Renal cortical epithelial cell (primary cell): ENCODE results near the gene TEAD1. TPM values are rescaled to one million over a fixed set of nuclear protein-coding genes. Genes with fewer than 3 reads are reported as not detected.

ENCODE experiments used
- DNase-seq: peaks from one replicate; pipeline ENCODE4 v3.0.0-alpha.2; 2011; ENCODE audit warnings: low read depth
- total RNA-seq: library from RNA; depleted of rRNA; stranded (reverse); fragments of >200 nt; gene quantifications from 2 replicates; pipeline ENCODE4 v1.2.3, GENCODE V29; 2014

Gene TEAD1
- total RNA-seq, 1 donor from 2014 or later, result 170 TPM

DNA sequence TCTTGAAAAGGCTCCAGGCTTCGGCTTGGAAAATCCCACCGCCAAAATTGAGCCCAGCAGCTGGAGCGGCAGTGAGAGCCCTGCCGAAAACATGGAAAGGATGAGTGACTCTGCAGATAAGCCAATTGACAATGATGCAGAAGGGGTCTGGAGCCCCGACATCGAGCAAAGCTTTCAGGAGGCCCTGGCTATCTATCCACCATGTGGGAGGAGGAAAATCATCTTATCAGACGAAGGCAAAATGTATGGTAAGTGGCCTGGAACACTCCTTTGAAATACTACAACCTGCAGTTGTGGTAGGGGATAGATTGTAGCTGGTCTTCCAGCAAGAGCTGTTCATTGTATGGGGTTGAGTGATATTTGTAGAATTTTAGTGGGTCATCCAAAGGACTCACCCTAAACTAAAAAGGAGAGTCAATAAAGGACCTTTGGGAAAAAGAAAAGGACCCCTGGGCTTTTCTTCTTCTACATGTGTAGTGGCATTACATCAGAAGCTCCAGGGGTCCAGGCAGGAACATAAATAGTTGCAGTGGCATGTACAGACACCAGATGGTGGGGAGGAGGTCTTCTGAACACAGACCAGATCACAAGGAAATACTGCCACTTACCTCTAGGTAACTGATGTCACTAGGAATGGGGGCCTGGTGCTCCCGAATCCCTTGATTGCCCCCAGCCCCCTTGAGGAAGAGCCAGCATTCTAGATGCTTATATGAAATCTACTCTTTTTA lies 90.1 kb downstream of the TEAD1 start:
- DNase-seq, result no peak

DNA sequence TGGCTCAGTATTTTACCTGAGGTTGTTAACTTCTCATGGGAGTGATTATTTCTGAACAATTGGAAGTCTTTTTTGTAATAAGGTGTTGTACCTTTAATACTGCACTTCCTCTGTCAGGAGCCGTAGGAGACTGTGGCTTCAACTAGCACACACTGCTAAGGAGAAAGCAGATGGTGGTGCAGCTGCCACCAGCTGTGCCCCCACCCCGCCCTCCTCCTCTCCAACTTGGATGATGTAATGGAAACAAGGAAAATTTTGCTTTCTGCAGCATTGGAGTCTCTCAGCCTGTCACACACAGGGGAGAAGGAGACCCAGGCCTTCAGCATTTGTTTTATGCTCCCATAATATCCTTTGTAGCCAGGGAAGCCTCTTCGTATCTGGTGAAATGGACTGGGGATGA lies 91.2 kb downstream of the TEAD1 start:
- no peak for DNase-seq

DNA sequence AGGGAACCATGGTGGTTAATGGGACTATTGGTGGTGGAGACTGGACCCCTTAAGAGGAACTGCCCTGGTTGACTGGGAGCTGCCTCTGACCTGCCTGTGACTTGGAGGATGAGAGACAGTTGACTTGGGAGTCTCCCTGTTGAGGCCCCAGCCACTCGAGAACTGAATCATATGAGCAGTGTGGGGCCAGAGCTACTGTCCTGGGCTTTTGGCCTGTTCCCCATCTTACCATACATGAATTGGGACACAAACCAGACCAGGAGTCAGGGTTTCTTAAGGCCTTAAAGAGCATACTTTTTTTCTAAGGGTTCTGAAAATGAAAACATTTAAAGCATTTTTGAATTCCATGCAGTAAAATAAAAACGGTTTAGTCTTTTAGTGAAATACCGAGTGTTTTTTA lies 92.8 kb downstream of the TEAD1 start:
- DNase-seq, result no peak

DNA sequence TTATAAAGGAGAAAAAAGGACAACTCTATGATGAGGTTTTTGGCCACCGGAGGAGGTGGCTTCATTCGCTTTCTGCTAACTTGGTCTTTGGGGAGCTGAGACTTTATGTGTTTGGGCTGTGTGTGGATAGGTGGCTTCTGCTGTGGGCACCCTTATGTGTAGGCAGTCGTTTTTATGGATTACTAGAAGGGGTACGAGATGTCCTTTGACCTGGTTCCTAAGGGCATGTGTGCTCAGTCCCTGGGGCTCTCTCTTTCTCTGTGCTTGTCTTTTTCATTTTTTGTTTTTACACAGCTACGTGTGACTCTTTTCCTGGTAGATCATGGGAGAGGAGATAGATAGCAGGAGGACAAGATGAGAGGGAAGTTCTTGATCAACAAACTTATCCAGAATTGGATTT lies 93.4 kb downstream of the TEAD1 start:
- no peak for DNase-seq

DNA sequence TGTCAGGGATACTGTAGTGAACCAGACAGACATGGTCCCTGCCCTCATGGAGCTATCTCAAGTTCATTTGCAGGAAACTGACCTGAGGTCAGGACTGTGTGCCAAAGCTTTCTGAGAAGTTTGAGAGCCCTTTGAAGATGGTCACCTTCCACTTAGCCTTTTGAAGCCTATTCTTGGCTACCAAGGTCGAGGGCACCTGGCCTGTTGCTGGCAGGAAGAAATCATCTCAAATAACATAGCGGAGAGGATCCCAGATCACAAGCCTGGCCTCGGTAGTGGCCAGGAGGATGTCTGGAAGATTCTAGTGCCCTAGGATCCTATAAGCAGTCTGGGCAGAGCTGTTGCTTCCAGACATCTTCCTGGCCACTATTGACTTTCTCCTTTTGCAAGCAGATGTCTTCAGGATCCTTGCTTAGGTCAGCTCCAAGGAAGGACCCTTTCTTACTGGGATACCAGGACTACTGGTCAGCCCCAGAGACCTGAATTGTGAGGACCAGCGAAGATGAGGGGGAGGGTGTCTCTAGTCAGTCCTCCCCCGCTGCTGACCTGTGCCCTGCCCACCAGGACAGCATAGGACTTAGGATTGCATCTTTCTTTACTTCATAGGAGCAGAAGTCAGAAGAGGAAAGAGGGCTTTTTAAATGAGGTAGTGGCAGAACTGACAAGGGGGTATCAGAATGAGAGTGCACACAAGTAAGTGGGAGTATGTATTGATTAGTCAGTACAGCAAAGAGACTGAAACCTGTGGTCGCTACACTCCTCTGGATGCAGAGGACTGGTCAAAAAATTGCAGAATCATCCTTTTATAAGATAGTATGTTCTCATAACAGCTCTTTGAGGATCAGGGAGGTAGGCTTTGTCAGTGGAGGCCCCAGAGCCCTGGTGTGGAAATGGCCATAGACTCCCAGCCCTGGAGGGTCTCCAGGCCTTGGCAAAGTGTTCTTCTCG lies 94.8 kb downstream of the TEAD1 start:
- DNase-seq, result no peak

DNA sequence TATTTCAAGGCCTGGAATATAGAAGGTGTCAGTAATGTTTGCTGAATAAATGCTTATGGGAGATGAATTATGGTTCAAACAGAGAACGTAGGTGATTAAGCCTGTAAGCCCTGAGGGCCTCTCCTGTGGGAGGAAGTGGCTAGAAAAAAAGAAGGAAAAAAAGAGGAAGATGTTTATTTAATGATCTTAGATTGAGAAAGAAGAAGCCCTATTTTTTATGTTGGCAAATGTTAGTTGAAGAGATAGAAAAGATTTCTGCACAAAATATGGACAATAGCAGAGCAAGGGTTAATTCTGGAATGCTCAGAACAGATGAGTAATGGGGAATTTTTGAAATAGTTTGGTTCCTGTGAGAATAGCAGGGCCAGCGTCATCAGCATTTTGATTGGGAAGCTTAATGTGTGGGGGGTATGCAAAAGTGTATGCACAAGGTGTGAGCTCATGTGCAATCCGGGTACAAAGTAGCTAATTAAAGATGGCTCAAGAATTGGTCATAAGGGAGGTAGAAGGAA lies 95.7 kb downstream of the TEAD1 start:
- DNase-seq, result peak; percentile 94

DNA sequence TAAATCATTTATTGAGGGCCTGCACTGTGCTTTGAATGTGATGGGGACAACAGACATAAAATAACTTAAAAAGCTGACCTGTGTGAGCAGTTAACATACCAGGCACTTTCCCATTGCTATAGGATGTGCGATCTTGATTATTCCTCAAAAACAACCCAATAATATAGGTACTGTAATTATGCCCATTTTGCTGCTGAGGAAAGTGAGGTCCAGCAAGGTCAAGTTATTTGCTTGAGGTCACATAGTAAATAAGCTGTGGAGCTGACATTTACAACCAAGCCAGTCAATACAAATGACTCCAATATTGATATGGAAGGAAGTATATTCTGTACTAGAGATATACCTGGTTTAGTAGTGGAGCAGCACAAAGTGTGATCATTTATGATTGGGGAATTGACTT lies 96.2 kb downstream of the TEAD1 start:
- DNase-seq, result no peak

DNA sequence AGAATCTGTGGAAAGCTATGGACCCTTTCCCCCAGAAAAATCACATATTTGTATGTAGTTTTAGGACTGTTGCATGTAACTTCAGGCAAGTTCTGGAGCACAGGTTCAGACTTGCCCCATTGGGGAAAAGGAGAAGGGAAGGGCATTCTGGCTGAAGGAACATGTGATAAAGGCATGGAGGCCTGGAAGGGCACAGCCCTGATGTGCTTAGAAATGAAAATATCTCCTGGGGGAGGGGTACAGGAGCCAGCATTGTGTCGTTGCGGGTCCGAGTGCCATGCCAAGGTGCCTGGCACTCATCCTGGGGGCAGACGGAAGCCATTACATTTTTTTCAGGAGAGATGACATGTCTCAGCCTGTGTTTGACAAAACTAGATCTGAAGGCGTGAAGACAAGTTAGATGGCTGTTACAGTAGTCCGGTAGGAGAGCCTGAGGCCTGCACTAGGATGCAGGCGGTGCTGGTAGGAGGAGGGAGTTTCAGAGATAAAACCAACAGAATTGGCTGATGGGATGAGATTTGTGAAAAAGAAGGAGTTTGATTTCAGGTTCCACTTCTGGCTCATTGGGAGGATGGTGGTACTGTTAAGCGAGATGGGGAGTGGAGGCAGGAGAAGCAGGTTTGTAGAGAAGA lies 96.9 kb downstream of the TEAD1 start:
- no peak for DNase-seq

DNA sequence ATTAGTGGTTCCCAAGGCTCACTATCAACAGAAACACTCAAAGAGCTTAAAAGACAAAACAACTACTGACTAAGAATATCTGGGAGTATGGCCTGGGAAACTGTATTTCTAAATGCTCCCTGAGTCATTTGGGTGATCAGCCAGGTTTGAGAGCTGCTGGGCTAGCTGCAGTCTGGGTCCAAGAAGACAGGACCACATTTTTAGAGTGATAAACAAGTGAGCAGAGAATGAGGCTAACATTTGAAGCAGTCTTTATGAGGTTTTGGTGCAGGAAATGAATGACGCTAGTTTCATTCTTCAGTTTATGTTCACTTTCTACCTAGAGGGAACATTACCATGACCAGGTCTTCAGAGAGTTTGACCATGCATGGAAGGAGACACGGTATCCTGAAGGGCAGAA lies 97.7 kb downstream of the TEAD1 start:
- DNase-seq, result no peak

DNA sequence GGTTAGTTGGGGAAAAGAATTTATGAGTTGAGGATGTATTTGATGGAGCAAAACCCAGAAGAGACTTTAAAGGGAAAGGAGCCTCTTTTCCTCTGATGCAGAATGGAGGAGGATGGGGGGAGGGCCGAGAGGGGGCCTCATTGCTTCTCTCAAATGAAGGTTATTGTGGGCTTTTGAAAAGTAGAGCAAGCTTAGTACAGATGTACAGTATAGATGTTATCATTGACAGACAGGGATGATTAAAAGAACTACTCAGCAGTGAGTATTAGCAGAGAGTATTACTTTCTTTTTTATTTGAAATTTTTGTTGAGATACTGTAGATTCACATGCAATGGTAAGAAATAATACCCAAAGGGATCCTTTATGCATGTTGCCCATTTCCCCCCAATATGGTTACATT lies 98.1 kb downstream of the TEAD1 start:
- no peak for DNase-seq

DNA sequence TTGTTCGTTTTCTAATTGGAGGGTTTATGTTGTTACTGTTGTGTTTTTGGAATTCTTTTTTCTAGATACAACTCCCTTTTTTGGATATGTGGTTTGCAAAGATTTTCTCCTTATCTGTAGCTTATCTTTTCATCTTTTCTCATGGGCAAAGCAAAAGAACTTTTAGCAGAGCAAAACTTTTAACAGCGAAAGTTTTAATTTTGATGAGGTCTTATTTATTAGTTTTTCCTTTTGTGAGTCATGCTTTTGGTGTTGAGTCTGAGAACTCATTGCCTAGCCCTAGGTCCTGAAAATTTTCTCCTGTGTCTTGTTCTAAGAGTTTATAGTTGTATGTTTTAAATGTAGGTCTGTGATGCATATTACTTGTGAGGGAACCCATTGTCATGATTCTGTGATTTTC lies 99.4 kb downstream of the TEAD1 start:
- no peak for DNase-seq

DNA sequence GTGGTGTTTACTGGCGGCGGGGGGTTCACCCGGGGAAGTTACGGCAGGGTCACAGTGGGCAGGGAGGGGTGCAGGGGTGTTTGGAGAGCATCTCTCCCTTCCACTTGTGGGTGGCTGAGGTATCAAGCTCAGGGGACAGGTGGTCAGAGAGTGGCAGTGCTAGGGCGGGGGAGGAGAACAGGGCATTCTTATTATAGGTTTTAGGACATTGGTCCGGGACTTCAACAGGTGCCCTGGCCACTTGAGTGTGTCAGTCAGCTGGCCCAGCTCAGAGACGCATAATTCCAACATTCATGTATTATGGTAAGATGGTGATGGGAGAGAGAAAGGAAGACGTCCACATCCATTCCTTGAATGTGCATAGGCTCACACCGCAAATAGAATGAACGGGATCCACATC lies 101.7 kb downstream of the TEAD1 start:
- DNase-seq, result no peak

DNA sequence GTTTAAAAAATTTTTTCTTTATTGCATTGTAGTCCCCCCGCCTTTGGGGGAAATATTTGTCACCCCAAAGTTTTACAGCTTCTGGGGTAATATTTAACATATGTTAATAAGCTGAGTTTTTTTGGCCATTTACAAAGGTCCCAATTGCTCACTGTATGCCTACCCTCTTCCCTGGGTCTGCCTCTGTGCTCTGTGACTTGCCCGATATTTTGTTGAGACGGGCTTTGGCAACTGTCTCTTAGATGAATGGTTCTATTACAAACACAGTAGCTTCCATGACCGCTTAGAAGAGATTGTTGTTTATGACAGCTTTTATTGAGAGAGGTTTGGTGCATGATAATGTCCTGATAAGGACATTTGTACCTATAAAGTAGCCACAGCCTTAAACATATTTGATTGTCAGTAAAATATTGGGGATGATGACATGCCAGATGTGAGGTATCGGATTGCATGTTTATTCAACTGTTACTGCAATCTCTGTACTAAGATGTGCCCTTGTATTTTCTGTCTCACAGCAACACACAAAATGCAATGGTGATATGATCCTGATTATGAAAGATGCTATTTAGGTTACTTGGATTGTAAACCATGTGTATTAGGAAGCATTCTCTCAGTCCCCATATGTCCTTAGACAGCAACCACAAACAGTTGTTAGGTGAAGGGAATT lies 103.1 kb downstream of the TEAD1 start:
- no peak for DNase-seq

DNA sequence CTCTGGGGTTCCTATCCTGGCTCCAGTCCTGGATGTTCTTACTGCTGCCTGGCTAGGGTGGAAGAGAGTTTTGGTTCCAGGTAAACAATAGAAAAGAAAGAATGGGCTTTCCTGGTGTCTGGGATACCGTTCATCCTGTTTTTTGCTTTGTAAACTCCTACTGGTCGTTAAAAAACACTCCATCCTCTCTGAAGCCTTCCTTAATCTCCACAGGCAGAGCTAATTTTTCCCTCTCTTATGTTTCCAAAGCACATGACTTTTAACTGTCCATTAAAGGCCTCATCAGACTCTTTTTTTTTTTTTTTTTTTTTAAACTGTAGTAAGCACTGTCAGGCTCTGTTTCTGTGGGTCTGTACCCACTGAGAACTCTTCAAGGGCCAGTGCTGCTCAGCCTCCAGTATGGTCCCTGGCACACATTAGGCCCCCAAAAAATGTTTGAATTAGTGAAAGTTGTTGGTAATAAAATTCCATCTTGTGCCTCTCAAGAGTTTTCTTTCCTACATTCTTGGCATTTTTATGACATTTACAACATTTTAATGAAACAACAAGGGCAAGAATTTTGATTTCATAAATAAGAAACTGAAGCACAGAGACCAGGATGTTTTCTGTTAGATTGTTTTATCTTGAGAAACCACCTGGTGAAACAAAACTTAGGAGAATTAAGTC lies 104.2 kb downstream of the TEAD1 start:
- DNase-seq, result no peak

DNA sequence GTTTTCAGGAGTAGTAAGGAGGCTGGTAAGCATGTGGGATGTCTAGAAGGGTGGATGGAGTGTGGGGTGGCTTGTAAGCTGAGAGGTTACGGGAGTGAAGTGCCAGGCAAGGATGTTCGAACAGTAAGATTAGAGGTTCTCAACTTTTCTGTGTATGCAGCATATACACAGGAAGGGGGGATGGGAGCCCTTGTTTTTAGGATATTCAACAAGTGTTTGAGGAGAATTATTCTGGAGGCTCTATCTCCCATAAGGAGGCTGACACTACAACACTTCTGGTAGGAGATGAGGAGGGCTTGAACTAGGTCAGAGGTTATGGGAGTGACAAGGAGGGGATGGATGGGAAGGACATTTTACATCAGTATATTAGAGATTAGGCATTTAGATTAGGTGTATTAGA lies 109.5 kb downstream of the TEAD1 start:
- no peak for DNase-seq

DNA sequence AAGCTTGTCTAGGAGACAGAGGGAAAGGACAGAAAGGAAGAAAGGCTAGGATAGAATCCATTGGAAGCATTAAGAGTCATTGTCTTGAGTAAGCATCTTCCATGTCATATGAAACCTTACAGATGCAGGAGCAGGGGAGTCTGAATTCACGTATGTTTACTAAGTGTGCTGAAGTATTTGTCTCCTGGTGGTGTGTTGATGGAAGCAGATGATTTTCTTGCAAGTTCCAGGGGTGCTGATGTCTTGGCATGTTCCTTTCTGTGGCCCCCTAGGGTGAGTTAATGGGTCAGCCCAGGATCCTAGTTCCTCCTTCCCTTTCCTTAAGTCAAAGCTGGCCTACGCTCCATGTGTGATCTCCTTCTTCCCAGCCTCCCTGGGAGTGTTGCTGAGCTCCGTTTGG lies 110.2 kb downstream of the TEAD1 start:
- DNase-seq, result no peak

DNA sequence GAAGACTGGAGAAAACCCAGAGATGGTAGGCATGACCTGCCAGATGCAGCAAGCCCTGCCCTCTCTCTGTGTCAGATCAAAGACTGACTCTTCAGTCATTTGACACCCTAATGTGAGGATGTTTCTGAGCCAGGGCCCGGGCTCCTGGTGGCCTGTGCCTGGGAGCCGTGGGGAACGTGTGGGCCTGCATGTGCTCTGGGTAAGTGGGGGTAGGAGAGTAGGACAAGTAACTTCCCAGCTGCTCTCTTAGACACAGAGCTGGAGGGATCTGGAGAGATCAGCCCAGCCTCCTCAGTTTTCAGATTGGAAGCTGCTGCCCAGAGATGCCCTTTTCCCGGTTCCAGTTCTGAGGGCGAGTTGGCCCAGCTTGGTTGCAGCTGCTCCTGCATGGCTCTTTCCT lies 110.8 kb downstream of the TEAD1 start:
- no peak for DNase-seq

DNA sequence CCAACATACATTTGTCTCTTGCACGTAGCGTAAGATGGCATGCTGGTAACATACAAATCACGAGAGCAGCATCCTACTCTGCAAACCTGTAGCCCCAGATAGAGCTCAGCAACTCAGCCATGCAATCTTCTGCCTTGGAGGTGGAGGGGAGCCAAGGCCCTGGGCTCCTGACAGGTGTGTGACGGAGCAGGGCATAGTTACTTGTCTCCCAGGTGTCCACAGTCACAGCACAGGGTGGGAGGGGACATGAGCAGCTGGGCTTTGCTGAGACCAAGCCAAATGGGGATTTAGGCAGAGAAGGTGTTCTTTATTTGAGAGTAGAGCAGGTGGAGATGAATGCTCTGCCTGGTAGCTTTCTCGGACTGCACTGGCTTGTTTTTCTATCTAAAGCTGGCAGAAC lies 111.7 kb downstream of the TEAD1 start:
- no peak for DNase-seq

DNA sequence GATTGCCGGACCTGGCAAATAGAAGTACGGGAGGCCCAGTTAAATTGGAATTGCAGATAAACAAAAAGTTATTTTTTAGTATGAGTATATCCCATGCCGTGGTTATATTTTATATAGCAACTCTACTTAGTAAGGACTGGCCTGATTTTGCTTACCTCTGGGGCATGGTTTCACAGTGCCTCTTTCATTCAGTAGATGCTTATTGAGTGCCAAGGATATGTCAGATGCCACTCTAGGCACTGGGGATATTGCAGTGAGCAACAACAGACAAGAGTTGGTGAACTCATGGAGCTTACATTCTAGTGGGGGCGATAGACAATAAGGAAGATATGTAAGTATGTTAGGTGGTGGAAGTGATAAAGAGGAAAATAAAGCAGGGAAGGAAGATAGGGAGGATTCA lies 112.2 kb downstream of the TEAD1 start:
- no peak for DNase-seq

DNA sequence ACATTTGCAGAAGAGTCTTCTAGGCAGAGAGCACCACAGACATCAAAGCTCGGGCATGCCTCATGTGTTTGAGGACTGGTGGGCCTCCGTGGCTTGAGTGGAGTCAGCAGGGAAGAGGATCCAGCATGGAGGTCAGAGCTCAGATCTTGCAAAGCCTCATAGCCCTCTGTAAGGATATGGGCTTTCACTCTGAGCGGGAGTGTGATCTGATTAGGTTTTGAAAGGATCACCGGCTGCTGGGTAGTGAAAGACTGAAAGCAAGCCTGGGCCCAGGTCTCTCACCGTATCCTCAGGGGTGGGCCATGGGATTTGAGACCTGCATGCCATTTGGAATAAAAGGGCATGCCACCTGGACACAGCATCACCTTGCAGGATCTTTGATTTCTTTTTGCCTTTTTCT lies 112.7 kb downstream of the TEAD1 start:
- no peak for DNase-seq

DNA sequence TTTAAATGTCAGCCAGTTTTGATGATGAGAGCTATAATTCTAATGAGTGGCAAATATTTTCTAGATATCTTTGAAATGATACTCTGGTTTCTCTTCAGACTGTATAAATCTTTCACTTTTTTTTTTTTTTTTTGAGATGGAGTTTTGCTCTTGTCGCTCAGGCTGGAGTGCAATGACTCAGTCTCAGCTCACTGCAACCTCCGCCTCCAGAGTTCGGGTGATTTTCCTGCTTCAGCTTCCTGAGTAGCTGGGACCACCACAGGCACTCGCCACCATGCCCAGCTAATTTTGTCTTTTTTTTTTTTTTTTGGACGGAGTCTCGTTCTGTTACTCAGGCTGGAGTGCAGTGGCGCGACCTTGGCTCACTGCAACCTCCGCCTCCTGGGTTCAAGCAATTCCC lies 113.6 kb downstream of the TEAD1 start:
- DNase-seq, result peak; percentile 74
